Peyer's patch (tissue), 4 donors: ENCODE measurements around the gene NBEAL2. TPM values are rescaled to one million over a fixed set of nuclear protein-coding genes. Genes with fewer than 3 reads are reported as not detected.

ENCODE experiments used
- DNase-seq, 3 donors: peaks; one replicate each; pipeline ENCODE4 v3.0.0-alpha.2; 2017 to 2019
- H3K27ac ChIP-seq, 4 donors: fragments of 200-600 bp; sonication (generic); one replicate each; pipeline ENCODE4 v1.5.1; 2016 to 2019
- H3K27me3 ChIP-seq, 2 donors: fragments of 200-600 bp; sonication (generic); one replicate each; pipeline ENCODE4 v1.5.1; 2019
- H3K36me3 ChIP-seq, 3 donors: fragments of 200-600 bp; sonication (generic); one replicate each; pipeline ENCODE4 v1.5.1; 2016 to 2019
- H3K4me1 ChIP-seq, 4 donors: fragments of 200-600 bp; sonication (generic); one replicate each; pipeline ENCODE4 v1.5.1; 2016 to 2019
- H3K4me3 ChIP-seq, 4 donors: fragments of 200-600 bp; sonication (generic); 1 replicate in 3 of 4; 2 replicates in 1 of 4; pipeline ENCODE4 v1.5.1; 2016 to 2019; ENCODE audit warnings: mild to moderate bottlenecking in 1 of 4
- H3K9me3 ChIP-seq, 4 donors: fragments of 200-600 bp; sonication (generic); one replicate each; pipeline ENCODE4 v1.5.1; 2016 to 2019; ENCODE audit warnings: mild to moderate bottlenecking in 1 of 4
- CTCF ChIP-seq, 6 experiments: fragments of 450-650 bp in 4 of 6; fragments of 200-600 bp in 2 of 6; sonication (generic) in 1 of 6; IDR thresholded peaks; one replicate each; pipeline ENCODE4 v1.5.1; 2017 to 2019; ENCODE audit warnings: antibody characterized with exemption in 6 of 6, mild to moderate bottlenecking in 3 of 6, moderate library complexity in 1 of 6
- POLR2A ChIP-seq, 2 donors: fragments of 450-650 bp; IDR thresholded peaks; one replicate each; pipeline ENCODE4 v1.5.1; 2017; ENCODE audit warnings: antibody characterized with exemption in 2 of 2, mild to moderate bottlenecking in 2 of 2, moderate library complexity in 2 of 2
- total RNA-seq, 4 donors: library from RNA; depleted of rRNA; stranded (reverse); fragments of >200 nt; gene quantifications; one replicate each; pipeline ENCODE4 v1.1.0, GENCODE V29; 2016

Gene NBEAL2
- total RNA-seq, 4 donors from 2014 or later = 111 to 304 (median 229) TPM

DNA sequence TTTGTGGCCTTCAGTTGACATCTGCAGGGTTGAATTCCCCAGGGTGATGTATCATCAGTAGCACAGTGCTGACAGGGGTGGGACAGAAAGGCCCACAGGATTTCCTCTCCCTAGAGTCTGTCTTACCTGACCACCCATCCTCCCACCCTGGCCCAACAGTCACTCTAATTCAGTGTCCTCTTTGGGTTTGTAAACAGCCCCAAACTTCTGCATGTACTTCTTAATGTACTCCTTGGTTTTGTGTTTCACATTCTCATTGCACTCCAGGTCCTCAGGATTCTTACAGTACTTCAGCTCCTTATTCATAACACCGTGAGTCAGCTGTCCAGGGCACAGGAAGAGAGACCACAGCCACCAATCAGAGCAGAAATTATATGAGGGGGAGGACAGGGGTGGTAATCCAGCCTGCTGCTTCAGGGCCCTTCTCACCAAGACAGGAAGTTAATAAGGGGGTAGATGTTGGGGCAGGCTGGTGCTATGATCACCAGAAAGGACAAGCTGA, 37.5 kb downstream of the NBEAL2 start:
- H3K27ac ChIP-seq = peak overlapping the region; percentile 12 to 62 (median 42)
- H3K36me3 ChIP-seq = peaks cover 0 to 41% (median 0%) of the 10 kb centered on the region in 3 donors
- peak in 2 of 3 donors; percentile 52 to 72 for DNase-seq
- no peaks in the 10 kb centered on the region for H3K27me3 ChIP-seq
- no peak overlapping the region for H3K4me3 ChIP-seq
- H3K9me3 ChIP-seq = no peaks in the 10 kb centered on the region
- TF ChIP-seq POLR2A (IDR thresholded peaks at IDR 0.05) (no peak), CTCF (IDR thresholded peaks at IDR 0.05) (no peak)
- H3K4me1 ChIP-seq = peaks cover 0 to 13% (median 9%) of the 10 kb centered on the region in 4 donors

- Histone ChIP-seq H3K4me3 (no peak overlapping the region), H3K27ac (peak overlapping the region; percentile 12 to 62 (median 42)), H3K4me1 (peaks cover 0 to 13% (median 9%) of the 10 kb centered on the region in 4 donors), H3K9me3 (no peaks in the 10 kb centered on the region), H3K27me3 (no peaks in the 10 kb centered on the region), H3K36me3 (peaks cover 0 to 40% (median 0%) of the 10 kb centered on the region in 3 donors)
- DNase-seq = no peak
- TF ChIP-seq POLR2A (IDR thresholded peaks at IDR 0.05) (no peak), CTCF (IDR thresholded peaks at IDR 0.05) (no peak)
Measured at GRCh38 chr3:47017504-47018268, 38.2 kb downstream of the NBEAL2 start.

GRCh38 chr3:47018269-47018611, 38.8 kb downstream of the NBEAL2 start:
- TF ChIP-seq CTCF (IDR thresholded peaks at IDR 0.05) (no peak), POLR2A (IDR thresholded peaks at IDR 0.05) (no peak)
- Histone ChIP-seq H3K36me3 (peaks cover 0 to 37% (median 0%) of the 10 kb centered on the region in 3 donors), H3K27ac (peak overlapping the region in 3 of 4 donors; percentile 32 to 62 (median 53))

GRCh38 chr3:47019201-47019600, 39.7 kb downstream of the NBEAL2 start:
- Histone ChIP-seq H3K27me3 (no peaks in the 10 kb centered on the region), H3K9me3 (no peaks in the 10 kb centered on the region), H3K36me3 (peaks cover 0 to 28% (median 0%) of the 10 kb centered on the region in 3 donors), H3K4me1 (peaks cover 0 to 13% (median 9%) of the 10 kb centered on the region in 4 donors), H3K27ac (no peak overlapping the region), H3K4me3 (no peak overlapping the region)
- no peak for DNase-seq
- TF ChIP-seq CTCF (IDR thresholded peaks at IDR 0.05) (no peak), POLR2A (IDR thresholded peaks at IDR 0.05) (no peak)

More at GRCh38 chr3:47018269-47018611, 38.8 kb downstream of the NBEAL2 start:
- peaks cover 0 to 13% (median 9%) of the 10 kb centered on the region in 4 donors for H3K4me1 ChIP-seq
- H3K9me3 ChIP-seq = no peaks in the 10 kb centered on the region
- H3K27me3 ChIP-seq = no peaks in the 10 kb centered on the region
- DNase-seq = no peak
- no peak overlapping the region for H3K4me3 ChIP-seq

DNA sequence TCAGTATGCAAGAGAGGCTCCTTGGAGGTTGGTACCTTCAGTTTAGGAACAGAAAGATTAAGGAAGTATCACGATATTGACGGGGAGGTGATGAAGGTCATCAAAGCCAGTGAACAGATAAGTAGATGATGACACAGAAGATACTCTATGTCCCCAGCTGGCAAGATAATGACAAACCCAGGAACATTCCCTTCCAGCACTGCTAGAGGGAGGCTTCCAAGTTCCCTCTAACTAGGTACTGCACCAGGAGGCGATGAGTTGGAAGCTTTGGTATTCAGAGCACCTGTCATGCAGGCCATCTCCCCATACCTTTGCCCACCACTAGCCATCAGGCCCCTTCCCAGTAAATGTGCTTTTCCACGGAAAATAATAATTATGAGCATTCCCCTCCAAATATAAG, 40.8 kb downstream of the NBEAL2 start:
- Histone ChIP-seq H3K27ac (no peak overlapping the region), H3K4me1 (peaks cover 0 to 13% (median 9%) of the 10 kb centered on the region in 4 donors), H3K9me3 (no peaks in the 10 kb centered on the region), H3K27me3 (no peaks in the 10 kb centered on the region), H3K36me3 (peaks cover 0 to 19% (median 0%) of the 10 kb centered on the region in 3 donors), H3K4me3 (no peak overlapping the region)
- no peak for TF ChIP-seq CTCF (IDR thresholded peaks at IDR 0.05)
- no peak for DNase-seq
